Measurements from ENCODE around the gene IGFBP1. TPM values are rescaled to one million over a fixed set of nuclear protein-coding genes. Genes with fewer than 3 reads are reported as not detected.
"Not testable (repeated sequence)": the region's sequence is repeated elsewhere in the genome, so short reads cannot be mapped to it uniquely, and the experiment has no call there.

IGFBP1 gene
- total RNA-seq (2014; rRNA removed; shearing (Covaris generic)), result not detected in 2 replicates

DNA sequence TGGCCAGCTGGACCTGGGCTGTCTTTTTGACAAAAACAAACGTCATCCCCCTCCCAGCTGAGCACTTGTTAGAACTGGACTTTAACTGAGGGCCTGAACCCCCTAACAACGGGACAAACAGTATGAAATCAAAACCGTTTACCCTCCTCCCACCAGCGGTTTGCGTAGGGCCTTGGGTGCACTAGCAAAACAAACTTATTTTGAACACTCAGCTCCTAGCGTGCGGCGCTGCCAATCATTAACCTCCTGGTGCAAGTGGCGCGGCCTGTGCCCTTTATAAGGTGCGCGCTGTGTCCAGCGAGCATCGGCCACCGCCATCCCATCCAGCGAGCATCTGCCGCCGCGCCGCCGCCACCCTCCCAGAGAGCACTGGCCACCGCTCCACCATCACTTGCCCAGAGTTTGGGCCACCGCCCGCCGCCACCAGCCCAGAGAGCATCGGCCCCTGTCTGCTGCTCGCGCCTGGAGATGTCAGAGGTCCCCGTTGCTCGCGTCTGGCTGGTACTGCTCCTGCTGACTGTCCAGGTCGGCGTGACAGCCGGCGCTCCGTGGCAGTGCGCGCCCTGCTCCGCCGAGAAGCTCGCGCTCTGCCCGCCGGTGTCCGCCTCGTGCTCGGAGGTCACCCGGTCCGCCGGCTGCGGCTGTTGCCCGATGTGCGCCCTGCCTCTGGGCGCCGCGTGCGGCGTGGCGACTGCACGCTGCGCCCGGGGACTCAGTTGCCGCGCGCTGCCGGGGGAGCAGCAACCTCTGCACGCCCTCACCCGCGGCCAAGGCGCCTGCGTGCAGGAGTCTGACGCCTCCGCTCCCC lies at the start of gene IGFBP1:
Gene IGFBP1, plus strand, starts transcription at position 304 of the 808 bp plus-strand sequence. Its CDS starts 165 bp downstream, at position 469.
- H3K9me3 ChIP-seq (replicated peaks), result no peaks in the 10 kb centered on the region
- peaks cover 13% of the 10 kb centered on the region for H3K27me3 ChIP-seq (replicated peaks)
- H3K4me1 ChIP-seq (replicated peaks), result peaks cover 36% of the 10 kb centered on the region
- H3K4me3 ChIP-seq, result no peak within 1 kb of the TSS
- H3K27ac ChIP-seq, result no peak within 1 kb of the TSS
- DNase-seq (ENCODE audit: low read depth in 1 of 2, low spot score in 2 of 2), result no peak
- no peaks in the 10 kb centered on the region for H3K36me3 ChIP-seq

DNA sequence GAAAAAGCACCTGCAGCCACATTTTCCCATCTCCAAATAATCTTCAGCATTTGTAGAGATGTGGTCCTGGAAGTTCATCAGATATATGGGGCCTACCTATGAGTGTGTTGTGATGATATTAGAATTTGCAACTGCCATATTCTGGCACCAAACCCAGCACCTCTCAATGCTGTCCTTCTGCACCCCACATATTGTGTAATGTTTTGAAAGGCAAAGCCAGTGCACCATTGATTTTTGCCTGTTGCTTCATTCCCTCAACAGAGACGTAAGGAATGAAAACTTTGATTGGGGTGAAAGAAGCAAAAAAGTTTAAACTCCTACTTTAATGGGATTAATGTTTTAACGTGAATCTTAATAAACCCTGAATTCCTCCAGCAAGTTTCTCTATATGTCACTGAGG lies 49.4 kb upstream of the IGFBP1 start:
- H3K4me3 ChIP-seq; H3K4me1 ChIP-seq (replicated peaks); H3K9me3 ChIP-seq (replicated peaks); H3K27ac ChIP-seq; H3K36me3 ChIP-seq; H3K27me3 ChIP-seq (replicated peaks); DNase-seq (ENCODE audit: low read depth in 1 of 2, low spot score in 2 of 2): not testable (repeated sequence)

DNA sequence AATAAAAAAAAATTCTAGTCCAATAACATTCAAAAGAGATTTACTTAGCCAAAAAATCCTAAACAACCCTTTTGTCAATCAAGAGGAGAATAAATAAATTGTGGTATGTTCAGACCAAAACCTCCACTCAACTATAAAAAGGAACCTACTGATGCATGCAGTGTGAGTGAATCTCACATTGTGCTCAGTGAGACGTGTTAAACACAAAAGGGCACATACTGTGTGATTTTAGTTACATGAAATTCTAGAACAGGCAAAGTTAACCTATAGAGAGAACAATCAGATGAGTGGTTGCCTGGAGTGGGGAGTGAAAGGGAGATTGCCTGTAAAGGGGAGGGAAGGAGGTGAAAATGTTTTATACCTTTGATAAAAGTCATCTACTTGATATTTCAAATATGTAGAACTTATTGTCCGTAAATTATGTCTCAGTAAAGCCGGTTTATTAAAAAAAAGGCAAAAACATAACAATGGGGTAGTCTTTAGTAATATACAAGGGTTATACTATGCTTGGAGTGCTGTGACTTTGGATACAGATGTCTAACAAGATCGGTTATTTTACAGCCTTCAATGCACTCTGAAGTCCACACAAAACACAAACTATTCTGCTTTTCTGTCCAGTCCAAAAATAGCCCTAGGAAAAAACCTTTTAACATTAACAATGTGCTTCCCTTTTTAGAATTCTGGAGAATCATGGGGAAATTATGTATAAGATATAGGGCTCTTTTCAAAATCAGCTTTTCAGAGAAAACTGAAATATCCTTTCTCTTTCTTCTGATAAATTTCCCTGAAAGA lies 46.2 kb upstream of the IGFBP1 start:
- not testable (repeated sequence) for H3K9me3 ChIP-seq (replicated peaks); H3K4me1 ChIP-seq (replicated peaks); H3K4me3 ChIP-seq; H3K36me3 ChIP-seq; H3K27ac ChIP-seq; DNase-seq (ENCODE audit: low read depth in 1 of 2, low spot score in 2 of 2); H3K27me3 ChIP-seq (replicated peaks)

DNA sequence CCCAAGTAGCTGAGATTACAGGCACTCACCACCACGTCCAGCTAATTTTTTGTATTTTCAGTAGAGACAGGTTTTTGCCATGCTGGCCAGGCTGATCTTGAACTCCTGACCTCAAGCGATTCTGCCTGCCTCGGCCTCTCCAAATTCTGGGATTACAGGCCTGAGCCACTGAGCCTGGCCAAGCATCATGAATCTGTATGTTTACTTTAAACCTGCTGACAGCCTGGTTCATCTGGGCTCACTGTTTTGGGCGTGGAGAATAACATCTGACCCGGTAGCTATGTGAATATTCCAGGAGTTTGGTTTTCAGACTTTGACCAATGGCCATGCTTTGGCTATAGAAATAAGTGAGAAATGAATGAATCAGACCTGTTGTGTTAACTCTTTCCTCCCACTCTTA lies 41.8 kb upstream of the IGFBP1 start:
- DNase-seq (ENCODE audit: low read depth in 1 of 2, low spot score in 2 of 2); H3K36me3 ChIP-seq; H3K9me3 ChIP-seq (replicated peaks); H3K4me1 ChIP-seq (replicated peaks); H3K27me3 ChIP-seq (replicated peaks); H3K4me3 ChIP-seq; H3K27ac ChIP-seq: not testable (repeated sequence)

DNA sequence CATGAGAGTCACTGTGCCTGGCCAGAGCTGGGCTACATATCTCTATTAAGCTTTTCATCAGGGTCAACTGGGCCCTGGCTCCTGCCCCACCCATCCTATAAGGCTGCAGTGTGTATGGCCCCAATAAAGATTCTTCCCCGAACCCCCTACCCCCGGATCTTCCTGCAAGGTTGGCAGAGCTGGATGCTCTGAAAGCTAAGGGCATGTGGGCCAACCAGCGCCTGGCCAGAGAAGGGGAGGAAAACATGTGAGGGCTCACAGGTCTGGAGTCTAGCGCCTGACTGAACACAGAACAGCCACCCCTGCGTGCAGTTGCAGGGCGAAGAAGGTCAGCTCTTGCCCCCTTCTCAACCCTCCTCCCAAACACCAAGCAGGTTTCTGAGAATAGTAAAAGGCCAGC lies 39.6 kb upstream of the IGFBP1 start:
- not testable (repeated sequence) for H3K27ac ChIP-seq; H3K4me3 ChIP-seq; DNase-seq (ENCODE audit: low read depth in 1 of 2, low spot score in 2 of 2); H3K4me1 ChIP-seq (replicated peaks); H3K36me3 ChIP-seq; H3K9me3 ChIP-seq (replicated peaks); H3K27me3 ChIP-seq (replicated peaks)

DNA sequence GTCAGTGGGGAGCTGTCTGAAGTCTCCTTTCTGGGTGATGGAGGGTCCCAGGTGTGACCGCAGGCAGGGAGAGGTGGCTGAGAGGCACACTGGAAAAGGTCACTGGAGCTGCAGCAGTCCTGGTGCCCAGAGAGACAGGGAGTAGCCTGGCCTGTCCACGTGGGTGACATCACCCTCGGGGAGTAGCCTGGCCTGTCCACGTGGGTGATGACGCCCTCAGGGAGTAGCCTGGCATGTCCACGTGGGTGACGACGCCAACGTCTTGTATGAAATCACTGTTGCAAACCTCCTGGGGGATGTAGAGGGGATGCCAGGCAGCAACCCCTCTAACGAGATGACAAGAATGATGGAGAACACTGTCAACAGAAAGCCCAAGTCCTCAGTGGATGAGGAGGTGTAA lies 35.3 kb upstream of the IGFBP1 start:
- DNase-seq (ENCODE audit: low read depth in 1 of 2, low spot score in 2 of 2); H3K36me3 ChIP-seq: not testable (repeated sequence)

DNA sequence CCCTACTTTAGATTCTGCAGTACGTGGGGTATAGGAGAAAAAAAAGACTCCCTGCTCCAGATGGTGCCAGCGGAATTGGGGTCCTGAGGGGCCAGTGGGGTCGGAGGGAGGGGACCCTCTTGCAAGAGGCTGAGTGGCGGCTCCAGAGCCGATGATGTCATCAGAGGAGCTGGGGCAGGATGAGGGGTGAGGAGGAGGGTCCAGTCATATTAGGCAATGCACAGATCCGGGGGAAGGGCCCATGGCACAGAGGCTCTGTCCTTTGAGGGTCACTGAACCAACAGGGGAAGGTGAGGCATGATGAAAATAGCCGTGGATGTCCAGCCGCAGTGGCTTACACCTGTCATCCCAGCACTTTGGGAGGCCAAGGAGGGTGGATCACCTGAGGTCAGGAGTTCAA lies 34.8 kb upstream of the IGFBP1 start:
- not testable (repeated sequence) for H3K9me3 ChIP-seq (replicated peaks); H3K27ac ChIP-seq; DNase-seq (ENCODE audit: low read depth in 1 of 2, low spot score in 2 of 2); H3K4me3 ChIP-seq; H3K27me3 ChIP-seq (replicated peaks); H3K36me3 ChIP-seq; H3K4me1 ChIP-seq (replicated peaks)

More for the DNA sequence above, 35.3 kb upstream of the IGFBP1 start:
- H3K9me3 ChIP-seq (replicated peaks); H3K4me1 ChIP-seq (replicated peaks); H3K27me3 ChIP-seq (replicated peaks); H3K4me3 ChIP-seq; H3K27ac ChIP-seq: not testable (repeated sequence)

DNA sequence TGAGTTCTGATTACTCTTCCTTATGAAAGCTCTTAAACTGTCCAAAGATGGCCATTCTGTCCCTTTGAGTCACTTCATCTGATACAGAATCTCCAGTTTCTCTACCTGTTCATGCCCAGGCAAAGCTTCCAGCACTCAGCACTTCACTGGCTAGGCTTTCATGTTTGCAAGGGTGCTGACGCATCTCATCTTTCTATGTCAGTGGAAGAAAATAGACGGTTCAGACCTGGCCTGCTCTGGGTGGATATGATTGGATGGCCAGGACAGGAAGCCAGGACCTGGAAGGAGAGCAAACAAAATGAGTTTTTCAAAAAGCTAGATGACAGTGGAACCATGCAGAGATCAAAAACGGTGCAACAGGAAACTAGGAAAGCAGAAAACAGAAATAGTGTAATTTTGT lies 32.6 kb upstream of the IGFBP1 start:
- H3K27ac ChIP-seq; H3K36me3 ChIP-seq; H3K9me3 ChIP-seq (replicated peaks); H3K4me3 ChIP-seq; H3K27me3 ChIP-seq (replicated peaks); DNase-seq (ENCODE audit: low read depth in 1 of 2, low spot score in 2 of 2); H3K4me1 ChIP-seq (replicated peaks): not testable (repeated sequence)

DNA sequence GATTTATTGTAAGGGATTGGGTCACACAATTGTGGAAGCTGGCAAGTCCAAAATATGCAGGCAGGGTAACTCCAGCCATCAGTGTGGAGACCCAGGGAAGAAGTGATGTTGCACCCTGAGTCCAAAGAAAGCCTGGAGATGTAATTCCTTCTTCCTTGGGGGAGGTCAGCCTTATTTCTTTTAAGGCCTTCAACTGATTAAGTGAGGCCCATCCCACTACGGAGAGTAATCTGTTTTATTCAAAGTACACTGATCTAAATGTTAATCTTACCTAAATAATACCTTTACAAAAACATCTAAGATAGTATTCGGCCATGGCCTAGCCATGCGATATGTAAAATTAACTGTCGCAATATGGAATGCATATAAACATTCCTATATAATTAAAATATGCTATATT lies 31.4 kb upstream of the IGFBP1 start:
- DNase-seq (ENCODE audit: low read depth in 1 of 2, low spot score in 2 of 2); H3K4me1 ChIP-seq (replicated peaks); H3K27ac ChIP-seq; H3K9me3 ChIP-seq (replicated peaks); H3K36me3 ChIP-seq; H3K4me3 ChIP-seq: not testable (repeated sequence)
- H3K27me3 ChIP-seq (replicated peaks), result peaks cover 12% of the 10 kb centered on the region

DNA sequence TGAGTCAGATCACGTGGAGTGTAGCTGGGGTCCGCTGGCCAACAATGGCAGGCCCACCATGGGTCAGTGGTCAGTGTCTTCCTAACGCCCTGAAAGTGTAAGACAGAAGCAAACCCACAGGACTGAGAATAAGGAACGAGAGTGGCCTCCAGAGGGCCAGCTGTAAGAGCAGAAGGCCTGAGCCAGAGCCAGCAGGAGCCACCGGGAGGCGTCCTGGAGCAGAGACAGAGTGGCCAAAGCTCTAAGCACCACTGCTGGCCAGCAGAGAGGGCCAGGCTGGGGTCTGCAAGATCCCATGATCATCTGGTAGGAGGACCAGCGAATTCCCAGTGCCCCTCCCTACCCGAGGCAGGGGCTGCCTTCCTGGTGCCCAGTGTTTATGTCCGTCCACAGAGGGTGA lies 24.6 kb upstream of the IGFBP1 start:
- no peaks in the 10 kb centered on the region for H3K4me1 ChIP-seq (replicated peaks)
- no peak overlapping the region for H3K27ac ChIP-seq
- H3K36me3 ChIP-seq, result no peaks in the 10 kb centered on the region
- DNase-seq (ENCODE audit: low read depth in 1 of 2, low spot score in 2 of 2), result no peak
- H3K27me3 ChIP-seq (replicated peaks), result peaks cover 12% of the 10 kb centered on the region
- no peak overlapping the region for H3K4me3 ChIP-seq
- H3K9me3 ChIP-seq (replicated peaks), result no peaks in the 10 kb centered on the region

DNA sequence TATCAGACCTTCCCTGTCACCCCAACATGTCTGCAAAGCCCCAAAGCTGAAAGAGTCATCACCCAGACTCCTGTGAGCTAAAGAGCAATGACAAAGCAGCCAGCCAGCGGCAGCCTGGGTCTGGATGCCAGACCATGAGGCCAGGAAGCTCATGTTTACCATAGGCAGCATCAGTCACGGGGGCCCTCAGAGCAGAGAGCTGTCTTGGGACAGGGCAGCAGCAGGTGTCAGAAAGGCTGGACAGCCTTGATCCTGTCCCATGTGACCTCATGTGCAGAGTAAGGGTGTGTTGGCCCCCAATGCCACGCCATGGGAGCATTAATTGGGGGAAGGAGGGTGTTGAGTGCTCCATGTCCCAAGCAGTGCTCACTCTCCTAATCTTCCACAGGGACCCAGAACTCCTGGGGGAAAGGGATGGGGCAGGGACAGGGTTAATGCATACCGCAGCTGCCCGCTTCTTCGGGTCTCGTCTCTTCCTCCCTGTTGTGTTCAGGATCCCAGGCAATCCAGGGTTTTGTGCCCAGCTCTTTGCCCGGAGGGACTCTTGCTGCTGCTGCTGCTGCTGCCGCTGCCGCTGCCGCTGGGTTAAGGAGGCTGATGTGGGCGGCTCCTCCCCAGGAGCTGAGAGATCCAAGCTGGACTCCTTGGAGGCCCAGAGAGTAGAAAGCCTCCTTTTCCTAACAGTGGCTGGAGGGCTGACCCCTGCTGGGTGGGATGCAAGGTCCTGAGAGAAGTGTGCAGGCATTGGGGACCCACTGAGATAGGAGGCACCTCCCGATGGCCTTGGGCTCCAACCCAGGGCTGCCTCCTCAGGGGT lies 22.5 kb upstream of the IGFBP1 start:
- Histone ChIP-seq H3K9me3 (replicated peaks) (no peaks in the 10 kb centered on the region), H3K4me3 (no peak overlapping the region), H3K27me3 (replicated peaks) (peaks cover 1% of the 10 kb centered on the region), H3K27ac (no peak overlapping the region), H3K36me3 (no peaks in the 10 kb centered on the region), H3K4me1 (replicated peaks) (0 out of 2 replicates have a peak, but pooled peaks cover 5% of the 10 kb centered on the region)
- no peak for DNase-seq (ENCODE audit: low read depth in 1 of 2, low spot score in 2 of 2)

DNA sequence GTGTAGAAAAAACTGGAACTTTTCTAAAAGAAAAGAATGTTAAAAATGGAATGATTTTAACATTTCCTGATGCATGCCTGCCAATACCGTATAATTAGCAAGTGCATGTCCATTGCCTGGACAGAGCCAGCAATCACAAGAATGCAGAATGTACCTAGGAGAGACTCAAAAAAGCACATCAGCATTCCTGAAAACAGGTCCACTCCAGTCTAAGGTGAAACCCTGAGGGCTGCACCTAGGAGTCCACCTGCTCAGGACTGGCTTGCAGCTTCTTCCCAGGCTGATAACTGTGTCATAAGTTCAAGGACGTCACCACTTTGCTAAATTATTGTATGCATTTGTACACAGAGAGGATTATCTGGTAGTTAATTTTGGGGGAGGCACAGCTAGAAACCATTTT lies 20.8 kb upstream of the IGFBP1 start:
- no peak for DNase-seq (ENCODE audit: low read depth in 1 of 2, low spot score in 2 of 2)
- H3K36me3 ChIP-seq, result no peaks in the 10 kb centered on the region

DNA sequence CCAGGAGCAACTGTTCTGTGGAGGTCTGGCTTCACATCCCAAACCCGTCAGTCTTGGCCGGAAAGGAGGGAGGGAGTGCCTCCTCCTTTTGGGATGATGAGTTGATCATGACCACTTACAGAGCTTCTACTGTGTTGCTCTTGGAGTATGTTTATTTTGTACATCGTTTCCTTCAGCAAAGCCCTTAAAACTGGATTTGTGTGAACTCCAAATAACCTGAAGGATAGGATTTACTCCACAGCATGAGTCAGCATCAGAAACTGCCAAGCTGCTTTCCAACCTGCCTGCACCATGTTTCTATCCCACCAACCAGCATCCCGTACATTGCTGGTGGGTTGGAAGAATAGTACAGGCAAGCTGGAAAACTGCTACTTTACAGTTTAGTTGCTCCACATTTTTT lies 18.9 kb upstream of the IGFBP1 start:
- Histone ChIP-seq H3K27me3 (replicated peaks) (no peaks in the 10 kb centered on the region), H3K4me3 (no peak overlapping the region), H3K36me3 (no peaks in the 10 kb centered on the region), H3K27ac (no peak overlapping the region), H3K4me1 (replicated peaks) (peaks cover 9% of the 10 kb centered on the region), H3K9me3 (replicated peaks) (no peaks in the 10 kb centered on the region)
- DNase-seq (ENCODE audit: low read depth in 1 of 2, low spot score in 2 of 2), result no peak

More for the DNA sequence above, 20.8 kb upstream of the IGFBP1 start:
- Histone ChIP-seq H3K4me3 (no peak overlapping the region), H3K9me3 (replicated peaks) (no peaks in the 10 kb centered on the region), H3K27me3 (replicated peaks) (no peaks in the 10 kb centered on the region), H3K27ac (no peak overlapping the region), H3K4me1 (replicated peaks) (0 out of 2 replicates have a peak, but pooled peaks cover 5% of the 10 kb centered on the region)
